Keratinocyte (primary cell): ENCODE results near the gene NPSR1. TPM values are rescaled to one million over a fixed set of nuclear protein-coding genes. Genes with fewer than 3 reads are reported as not detected.
"Not testable (repeated sequence)": the region's sequence is repeated elsewhere in the genome, so short reads cannot be mapped to it uniquely, and the experiment has no call there.

Source experiments
- DNase-seq: peaks from one replicate; pipeline ENCODE4 v3.0.0-alpha.2; 2011; ENCODE audit warnings: low read depth, missing footprints, low spot score
- FAIRE-seq: peaks from 2 replicates; lab custom pipeline; 2011; peaks lifted over from hg19 to GRCh38; lab: Jason Lieb, UNC
- H2AFZ ChIP-seq: 2 replicates; pipeline ENCODE4 v1.6.0; 2012; ENCODE audit warnings: low read length, control low read depth, inconsistent platforms; ENCODE audit not compliant: control insufficient read depth
- H3K27ac ChIP-seq: 2 replicates; pipeline ENCODE4 v1.5.1; 2011; ENCODE audit warnings: low read length; ENCODE audit not compliant: control insufficient read depth, insufficient read depth
- H3K27me3 ChIP-seq: 3 replicates; pipeline ENCODE4 v1.6.0; 2011; ENCODE audit warnings: low read length; ENCODE audit not compliant: control insufficient read depth, insufficient read depth; ENCODE audit errors: extremely low read depth
- H3K36me3 ChIP-seq, 2 experiments: 2 replicates in 1 of 2; 3 replicates in 1 of 2; pipeline ENCODE4 v1.5.1; 2011; ENCODE audit warnings: low read length in 2 of 2, mild to moderate bottlenecking in 1 of 2; ENCODE audit not compliant: control insufficient read depth in 2 of 2, insufficient read depth in 2 of 2; ENCODE audit errors: extremely low read depth in 1 of 2
- H3K4me1 ChIP-seq: 3 replicates; pipeline ENCODE4 v1.5.1; 2011; ENCODE audit warnings: low read length; ENCODE audit not compliant: control insufficient read depth, insufficient read depth; ENCODE audit errors: extremely low read depth
- H3K4me2 ChIP-seq: 3 replicates; pipeline ENCODE4 v1.6.0; 2011; ENCODE audit warnings: low read depth, low read length; ENCODE audit not compliant: control insufficient read depth, insufficient read depth; ENCODE audit errors: extremely low read depth
- H3K4me3 ChIP-seq, 3 experiments: fragments of 200-600 bp in 1 of 3; sonication (generic) in 1 of 3; 2 replicates in 2 of 3; 3 replicates in 1 of 3; pipeline ENCODE4 v1.5.1; 2011 to 2016; ENCODE audit warnings: low read length in 3 of 3, mild to moderate bottlenecking in 3 of 3, control low read depth in 2 of 3, inconsistent platforms in 1 of 3, low read depth in 1 of 3, mixed read lengths in 1 of 3, mixed run types in 1 of 3, moderate library complexity in 1 of 3; ENCODE audit not compliant: control insufficient read depth in 2 of 3, insufficient read depth in 2 of 3; ENCODE audit errors: extremely low read depth in 1 of 3
- H3K79me2 ChIP-seq: 2 replicates; pipeline ENCODE4 v1.6.0; 2012; ENCODE audit warnings: low read length; ENCODE audit not compliant: control insufficient read depth, insufficient read depth
- H3K9ac ChIP-seq: 3 replicates; pipeline ENCODE4 v1.6.0; 2011; ENCODE audit warnings: low read length; ENCODE audit not compliant: control insufficient read depth, insufficient read depth; ENCODE audit errors: extremely low read depth
- H3K9me1 ChIP-seq: 3 replicates; pipeline ENCODE4 v1.6.0; 2011; ENCODE audit warnings: low read length; ENCODE audit not compliant: control insufficient read depth, insufficient read depth; ENCODE audit errors: extremely low read depth
- H3K9me3 ChIP-seq: 2 replicates; pipeline ENCODE4 v1.5.1; 2012; ENCODE audit warnings: low read depth, low read length; ENCODE audit not compliant: control insufficient read depth
- H4K20me1 ChIP-seq: 3 replicates; pipeline ENCODE4 v1.6.0; 2011; ENCODE audit warnings: low read length; ENCODE audit not compliant: control insufficient read depth, insufficient read depth; ENCODE audit errors: extremely low read depth
- CTCF ChIP-seq, 3 experiments: IDR thresholded peaks in 1 of 3; conservative IDR thresholded peaks in 1 of 3; optimal IDR thresholded peaks in 1 of 3; 2 replicates in 2 of 3; 3 replicates in 1 of 3; pipeline versions ENCODE3 to v1.5.1; 2011; ENCODE audit warnings: low read length in 3 of 3, mild to moderate bottlenecking in 3 of 3, moderate library complexity in 2 of 3, control low read depth in 1 of 3, inconsistent platforms in 1 of 3; ENCODE audit not compliant: insufficient read depth in 2 of 3; ENCODE audit errors: extremely low read depth in 1 of 3
- EZH2 ChIP-seq: IDR thresholded peaks from one replicate; pipeline ENCODE4 v1.6.1; 2012; ENCODE audit warnings: inconsistent platforms, mild to moderate bottlenecking, low read length, moderate library complexity
- dilution Hi-C: fragments of 300-500 bp; cut with MboI; formaldehyde crosslinking; loops from one replicate; pipeline ENCODE4 v1.7.0; 2020; ENCODE audit warnings: low sequenced_read_pairs; ENCODE audit not compliant: extremely low pct_ligation_motif_present
- polyA plus RNA-seq, 5 experiments: library from polyadenylated mRNA; depleted of rRNA in 3 of 5; stranded (reverse) in 3 of 5; stranded (forward) in 1 of 5; unstranded in 1 of 5; fragments of >200 nt; gene quantifications; 1 replicate in 1 of 5; 2 replicates in 3 of 5; 3 replicates in 1 of 5; pipeline versions ENCODE4 v1.2.1 to v1.2.3, GENCODE V29; 2011 to 2012; ENCODE audit warnings: missing spikeins in 2 of 5, low read depth in 1 of 5, low replicate concordance in 1 of 5

NPSR1 gene
- polyA plus RNA-seq, 1 donor (not counting 4 experiments of a cell fraction or from before 2014, with no cell fraction given) = not detected

GRCh38 chr7:34874329-34874728 is 216.3 kb downstream of the NPSR1 start:
- H3K27ac ChIP-seq, dilution Hi-C loops, H3K36me3 ChIP-seq, FAIRE-seq, H3K79me2 ChIP-seq, DNase-seq, H3K9me1 ChIP-seq, H3K27me3 ChIP-seq, H3K9ac ChIP-seq, H3K4me3 ChIP-seq, H2AFZ ChIP-seq, H3K9me3 ChIP-seq, H3K4me2 ChIP-seq, H3K4me1 ChIP-seq, H4K20me1 ChIP-seq: not testable (repeated sequence)

GRCh38 chr7:34875481-34875880 is 217.5 kb downstream of the NPSR1 start:
- dilution Hi-C loops = no loop called here
- Histone ChIP-seq H3K9me1 (no peaks in the 10 kb centered on the region), H3K79me2 (no peaks in the 10 kb centered on the region), H3K27ac (no peak overlapping the region), H4K20me1 (no peaks in the 10 kb centered on the region), H3K27me3 (no peaks in the 10 kb centered on the region), H2AFZ (no peak overlapping the region), H3K4me1 (no peaks in the 10 kb centered on the region), H3K4me2 (no peak overlapping the region), H3K4me3 (no peak overlapping the region), H3K9me3 (no peaks in the 10 kb centered on the region), H3K36me3 (no peaks in the 10 kb centered on the region), H3K9ac (no peak overlapping the region)
- FAIRE-seq (no peak), DNase-seq (no peak)
- TF ChIP-seq EZH2 = no peak
- TF ChIP-seq CTCF (optimal IDR thresholded peaks at IDR 0.05 in 1 of 3, IDR thresholded peaks at IDR 0.05 in 1 of 3, conservative IDR thresholded peaks at IDR 0.05 in 1 of 3; ENCODE audit: extremely low read depth in 1 of 3, insufficient read depth in 2 of 3, low read length in 3 of 3) = no peak

GRCh38 chr7:34878944-34879735 is 221.1 kb downstream of the NPSR1 start:
- H3K36me3 ChIP-seq, DNase-seq, H3K4me1 ChIP-seq, H3K27ac ChIP-seq, H3K79me2 ChIP-seq, H3K9me1 ChIP-seq, FAIRE-seq, H3K4me3 ChIP-seq, H3K9ac ChIP-seq, H3K4me2 ChIP-seq, H3K9me3 ChIP-seq, H2AFZ ChIP-seq, H4K20me1 ChIP-seq, dilution Hi-C loops, H3K27me3 ChIP-seq: not testable (repeated sequence)
